ENCODE measurements around the gene STK25.

Gene STK25

GRCh38 chr2:241496003-241496707 lies 12.2 kb downstream of the STK25 start:
- FAIRE-seq, result no peak
- DNase-seq (ENCODE audit: insufficient read length), result no peak
- TF ChIP-seq POLR2AphosphoS5 (IDR thresholded peaks at IDR 0.05; ENCODE audit: low read depth, low read length), result no peak
- TF ChIP-seq TAF1 (IDR thresholded peaks at IDR 0.05; ENCODE audit: borderline replicate concordance, low read depth, low read length), result no peak
- no peak for TF ChIP-seq POLR2A (IDR thresholded peaks at IDR 0.05; ENCODE audit: low read depth, low read length)

GRCh38 chr2:241495172-241496002 lies 13.0 kb downstream of the STK25 start:
- FAIRE-seq, result no peak
- no peak for DNase-seq (ENCODE audit: insufficient read length)
- TF ChIP-seq POLR2AphosphoS5 (IDR thresholded peaks at IDR 0.05; ENCODE audit: low read depth, low read length) (no peak), TAF1 (IDR thresholded peaks at IDR 0.05; ENCODE audit: borderline replicate concordance, low read depth, low read length) (no peak), POLR2A (IDR thresholded peaks at IDR 0.05; ENCODE audit: low read depth, low read length) (no peak)

GRCh38 chr2:241494311-241494908 lies 14.0 kb downstream of the STK25 start:
- DNase-seq (ENCODE audit: insufficient read length) (no peak), FAIRE-seq (no peak)
- TF ChIP-seq TAF1 (IDR thresholded peaks at IDR 0.05; ENCODE audit: borderline replicate concordance, low read depth, low read length), result no peak
- TF ChIP-seq POLR2AphosphoS5 (IDR thresholded peaks at IDR 0.05; ENCODE audit: low read depth, low read length), result no peak
- TF ChIP-seq POLR2A (IDR thresholded peaks at IDR 0.05; ENCODE audit: low read depth, low read length), result no peak

- TF ChIP-seq TAF1 (IDR thresholded peaks at IDR 0.05; ENCODE audit: borderline replicate concordance, low read depth, low read length) (no peak), POLR2A (IDR thresholded peaks at IDR 0.05; ENCODE audit: low read depth, low read length) (no peak), POLR2AphosphoS5 (IDR thresholded peaks at IDR 0.05; ENCODE audit: low read depth, low read length) (no peak; the same call in 1 of the 2 replicates)
- FAIRE-seq, result no peak
- DNase-seq (ENCODE audit: insufficient read length), result no peak
Observed at GRCh38 chr2:241493092-241493491, 15.3 kb downstream of the STK25 start.

GRCh38 chr2:241492174-241492565 lies 16.2 kb downstream of the STK25 start:
- DNase-seq (ENCODE audit: insufficient read length), result no peak
- no peak for FAIRE-seq
- no peak for TF ChIP-seq POLR2AphosphoS5 (IDR thresholded peaks at IDR 0.05; ENCODE audit: low read depth, low read length)
- TF ChIP-seq TAF1 (IDR thresholded peaks at IDR 0.05; ENCODE audit: borderline replicate concordance, low read depth, low read length), result no peak
- TF ChIP-seq POLR2A (IDR thresholded peaks at IDR 0.05; ENCODE audit: low read depth, low read length), result no peak

- TF ChIP-seq POLR2AphosphoS5 (IDR thresholded peaks at IDR 0.05; ENCODE audit: low read depth, low read length), result no peak
- no peak for TF ChIP-seq POLR2A (IDR thresholded peaks at IDR 0.05; ENCODE audit: low read depth, low read length)
- no peak for TF ChIP-seq TAF1 (IDR thresholded peaks at IDR 0.05; ENCODE audit: borderline replicate concordance, low read depth, low read length)
- no peak for FAIRE-seq
- no peak for DNase-seq (ENCODE audit: insufficient read length)
Observed at GRCh38 chr2:241491549-241492173, 16.7 kb downstream of the STK25 start.

GRCh38 chr2:241490825-241491506 lies 17.4 kb downstream of the STK25 start:
- no peak for DNase-seq (ENCODE audit: insufficient read length)
- no peak for TF ChIP-seq POLR2AphosphoS5 (IDR thresholded peaks at IDR 0.05; ENCODE audit: low read depth, low read length)
- TF ChIP-seq POLR2A (IDR thresholded peaks at IDR 0.05; ENCODE audit: low read depth, low read length), result no peak
- TF ChIP-seq TAF1 (IDR thresholded peaks at IDR 0.05; ENCODE audit: borderline replicate concordance, low read depth, low read length), result no peak
- no peak for FAIRE-seq

- DNase-seq (ENCODE audit: insufficient read length), result no peak
- TF ChIP-seq TAF1 (IDR thresholded peaks at IDR 0.05; ENCODE audit: borderline replicate concordance, low read depth, low read length) (no peak), POLR2AphosphoS5 (IDR thresholded peaks at IDR 0.05; ENCODE audit: low read depth, low read length) (no peak), POLR2A (IDR thresholded peaks at IDR 0.05; ENCODE audit: low read depth, low read length) (no peak)
- no peak for FAIRE-seq
Observed at GRCh38 chr2:241489733-241490680, 18.4 kb downstream of the STK25 start.

GRCh38 chr2:241489088-241489487 lies 19.3 kb downstream of the STK25 start:
- TF ChIP-seq POLR2A (IDR thresholded peaks at IDR 0.05; ENCODE audit: low read depth, low read length) (no peak), POLR2AphosphoS5 (IDR thresholded peaks at IDR 0.05; ENCODE audit: low read depth, low read length) (no peak), TAF1 (IDR thresholded peaks at IDR 0.05; ENCODE audit: borderline replicate concordance, low read depth, low read length) (no peak)
- FAIRE-seq (no peak), DNase-seq (ENCODE audit: insufficient read length) (no peak)
